Gastrocnemius medialis (tissue), 4 donors: Measurements from ENCODE around the gene SEMA3D. TPM values are rescaled to one million over a fixed set of nuclear protein-coding genes. Genes with fewer than 3 reads are reported as not detected.

Experiments
- ATAC-seq, 2 donors: fragments of 150-250 bp; one replicate each; pipeline ENCODE4 v1.9.1; 2016
- DNase-seq, 2 donors: peaks; one replicate each; pipeline ENCODE4 v3.0.0-alpha.2; 2019
- H3K27ac ChIP-seq, 4 donors: fragments of 200-600 bp; sonication (generic); 1 replicate in 1 of 4; 2 replicates in 3 of 4; pipeline ENCODE4 v1.5.1; 2016 to 2018; ENCODE audit warnings: mild to moderate bottlenecking in 2 of 4, moderate library complexity in 1 of 4
- H3K27me3 ChIP-seq, 3 donors: fragments of 200-600 bp; sonication (generic) in 2 of 3; 1 replicate in 1 of 3; 2 replicates in 2 of 3; pipeline versions ENCODE4 v1.5.1 to v1.6.0; 2016 to 2019; ENCODE audit warnings: mild to moderate bottlenecking in 1 of 3, moderate library complexity in 1 of 3
- H3K36me3 ChIP-seq, 2 donors: fragments of 200-600 bp; sonication (generic) in 1 of 2; one replicate each; pipeline ENCODE4 v1.5.1; 2017 to 2018
- H3K4me1 ChIP-seq, 2 donors: fragments of 200-600 bp; sonication (generic) in 1 of 2; one replicate each; pipeline ENCODE4 v1.5.1; 2016 to 2017; ENCODE audit warnings: mild to moderate bottlenecking in 2 of 2
- H3K4me3 ChIP-seq, 4 donors: fragments of 200-600 bp; sonication (generic) in 3 of 4; 1 replicate in 1 of 4; 2 replicates in 3 of 4; pipeline ENCODE4 v1.5.1; 2016 to 2019; ENCODE audit warnings: mild to moderate bottlenecking in 2 of 4
- H3K9me3 ChIP-seq, 3 donors: fragments of 200-600 bp; sonication (generic) in 2 of 3; 1 replicate in 1 of 3; 2 replicates in 2 of 3; pipeline ENCODE4 v1.5.1; 2016 to 2019
- CTCF ChIP-seq, 5 experiments: fragments of 450-650 bp in 3 of 5; fragments of 200-600 bp in 2 of 5; sonication (generic) in 2 of 5; IDR thresholded peaks in 4 of 5; conservative IDR thresholded peaks in 1 of 5; 1 replicate in 4 of 5; 2 replicates in 1 of 5; pipeline ENCODE4 v1.5.1; 2016 to 2019; ENCODE audit warnings: antibody characterized with exemption in 5 of 5, mild to moderate bottlenecking in 3 of 5, moderate library complexity in 3 of 5
- POLR2A ChIP-seq, 2 donors: fragments of 450-650 bp; IDR thresholded peaks; one replicate each; pipeline ENCODE4 v1.6.1; 2017; ENCODE audit warnings: antibody characterized with exemption in 2 of 2, mild to moderate bottlenecking in 2 of 2, moderate library complexity in 2 of 2
- in situ Hi-C, 4 donors: fragments of 200-750 bp; cut with MboI; loops; one replicate each; pipeline versions ENCODE4 v1.15.0 to v1.8.0; 2017; ENCODE audit warnings: low sequenced_read_pairs in 4 of 4
- intact Hi-C: fragments of 100-400 bp; cut with DNase I; formaldehyde crosslinking; loops from one replicate; pipeline ENCODE4 v1.15.1; 2023; ENCODE audit warnings: low total_unique reads
- total RNA-seq, 4 donors: library from RNA; depleted of rRNA; stranded (reverse); fragments of >200 nt; gene quantifications; one replicate each; pipeline versions ENCODE4 v1.1.0 to v1.2.3, GENCODE V29; 2016

SEMA3D gene
- total RNA-seq, 4 donors from 2014 or later: 0.75 TPM; not detected in 3

- no peak for ATAC-seq
- H3K4me3 ChIP-seq: no peak overlapping the region
- H3K4me1 ChIP-seq: no peaks in the 10 kb centered on the region
- no peak overlapping the region for H3K27ac ChIP-seq
- intact Hi-C loops (no loop called here), in situ Hi-C loops (no loop called here)
- no peaks in the 10 kb centered on the region for H3K27me3 ChIP-seq
- H3K9me3 ChIP-seq: no peaks in the 10 kb centered on the region
- no peaks in the 10 kb centered on the region for H3K36me3 ChIP-seq
- no peak for TF ChIP-seq CTCF (IDR thresholded peaks at IDR 0.05 in 4 of 5, conservative IDR thresholded peaks at IDR 0.05 in 1 of 5)
- TF ChIP-seq POLR2A (IDR thresholded peaks at IDR 0.05): no peak
- no peak for DNase-seq
Measured at GRCh38 chr7:85172530-85172941, 14.3 kb downstream of the SEMA3D start.

GRCh38 chr7:85167636-85168035 lies 19.2 kb downstream of the SEMA3D start:
- no peak for ATAC-seq
- Histone ChIP-seq H3K27ac (no peak overlapping the region), H3K4me3 (no peak overlapping the region), H3K9me3 (no peaks in the 10 kb centered on the region), H3K27me3 (no peaks in the 10 kb centered on the region), H3K36me3 (no peaks in the 10 kb centered on the region), H3K4me1 (no peaks in the 10 kb centered on the region)
- TF ChIP-seq POLR2A (IDR thresholded peaks at IDR 0.05) (no peak), CTCF (IDR thresholded peaks at IDR 0.05 in 4 of 5, conservative IDR thresholded peaks at IDR 0.05 in 1 of 5) (no peak)
- intact Hi-C loops: no loop called here
- in situ Hi-C loops: no loop called here
- no peak for DNase-seq

- H3K9me3 ChIP-seq: no peaks in the 10 kb centered on the region
- ATAC-seq (no peak), DNase-seq (no peak)
- intact Hi-C loops: no loop called here
- in situ Hi-C loops: no loop called here
- H3K27ac ChIP-seq: no peak overlapping the region
- no peaks in the 10 kb centered on the region for H3K36me3 ChIP-seq
- no peaks in the 10 kb centered on the region for H3K27me3 ChIP-seq
- H3K4me3 ChIP-seq: no peak overlapping the region
- TF ChIP-seq POLR2A (IDR thresholded peaks at IDR 0.05): no peak
- no peak for TF ChIP-seq CTCF (IDR thresholded peaks at IDR 0.05 in 4 of 5, conservative IDR thresholded peaks at IDR 0.05 in 1 of 5)
- H3K4me1 ChIP-seq: no peaks in the 10 kb centered on the region
Measured at GRCh38 chr7:85165263-85165662, 21.6 kb downstream of the SEMA3D start.

GRCh38 chr7:85164376-85164775 lies 22.5 kb downstream of the SEMA3D start:
- DNase-seq (no peak), ATAC-seq (no peak)
- Histone ChIP-seq H3K27ac (no peak overlapping the region), H3K36me3 (no peaks in the 10 kb centered on the region), H3K9me3 (no peaks in the 10 kb centered on the region), H3K4me1 (no peaks in the 10 kb centered on the region), H3K27me3 (no peaks in the 10 kb centered on the region), H3K4me3 (no peak overlapping the region)
- in situ Hi-C loops (no loop called here), intact Hi-C loops (no loop called here)
- TF ChIP-seq POLR2A (IDR thresholded peaks at IDR 0.05) (no peak), CTCF (IDR thresholded peaks at IDR 0.05 in 4 of 5, conservative IDR thresholded peaks at IDR 0.05 in 1 of 5) (no peak)

GRCh38 chr7:85162721-85163120 lies 24.1 kb downstream of the SEMA3D start:
- no peak for TF ChIP-seq POLR2A (IDR thresholded peaks at IDR 0.05)
- no peak for TF ChIP-seq CTCF (IDR thresholded peaks at IDR 0.05 in 4 of 5, conservative IDR thresholded peaks at IDR 0.05 in 1 of 5)
- no peaks in the 10 kb centered on the region for H3K27me3 ChIP-seq
- H3K4me1 ChIP-seq: no peaks in the 10 kb centered on the region
- in situ Hi-C loops: no loop called here
- ATAC-seq (no peak), DNase-seq (no peak)
- H3K36me3 ChIP-seq: no peaks in the 10 kb centered on the region
- no peak overlapping the region for H3K4me3 ChIP-seq
- intact Hi-C loops: no loop called here
- H3K27ac ChIP-seq: no peak overlapping the region
- H3K9me3 ChIP-seq: no peaks in the 10 kb centered on the region
